ENCODE data around the gene TTC27. TPM values are rescaled to one million over a fixed set of nuclear protein-coding genes. Genes with fewer than 3 reads are reported as not detected.

Gene TTC27
- total RNA-seq, 1 experiment from 2014 or later = 25.1 TPM

DNA sequence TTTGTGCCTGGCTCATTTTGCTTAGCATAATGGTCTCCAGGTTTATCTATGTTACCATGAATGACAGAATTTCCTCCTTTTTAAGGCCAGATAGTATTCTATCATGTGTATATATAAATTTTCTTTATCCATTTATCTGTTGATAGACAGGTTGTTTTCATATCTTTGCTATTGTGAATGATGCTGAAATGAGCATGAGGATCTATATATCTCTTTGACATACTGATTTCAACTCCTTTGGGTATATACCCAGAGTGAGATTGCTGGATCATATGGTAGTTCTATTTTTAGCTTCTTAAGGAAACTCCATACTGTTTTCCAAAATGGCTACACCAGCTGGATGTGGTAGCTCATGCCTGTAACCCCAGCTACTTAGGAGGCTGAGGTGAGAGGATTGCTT is 232.5 kb downstream of the TTC27 start (continued):
- TF ChIP-seq, protein P1, sequence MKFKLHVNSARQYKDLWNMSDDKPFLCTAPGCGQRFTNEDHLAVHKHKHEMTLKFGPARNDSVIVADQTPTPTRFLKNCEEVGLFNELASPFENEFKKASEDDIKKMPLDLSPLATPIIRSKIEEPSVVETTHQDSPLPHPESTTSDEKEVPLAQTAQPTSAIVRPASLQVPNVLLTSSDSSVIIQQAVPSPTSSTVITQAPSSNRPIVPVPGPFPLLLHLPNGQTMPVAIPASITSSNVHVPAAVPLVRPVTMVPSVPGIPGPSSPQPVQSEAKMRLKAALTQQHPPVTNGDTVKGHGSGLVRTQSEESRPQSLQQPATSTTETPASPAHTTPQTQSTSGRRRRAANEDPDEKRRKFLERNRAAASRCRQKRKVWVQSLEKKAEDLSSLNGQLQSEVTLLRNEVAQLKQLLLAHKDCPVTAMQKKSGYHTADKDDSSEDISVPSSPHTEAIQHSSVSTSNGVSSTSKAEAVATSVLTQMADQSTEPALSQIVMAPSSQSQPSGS (CRISPR knock-in tag; IDR thresholded peaks at IDR 0.05; ENCODE audit: borderline replicate concordance, low read depth) = no peak
- TF ChIP-seq ZNF671 (CRISPR knock-in tag; IDR thresholded peaks at IDR 0.05) = no peak
- no peak for TF ChIP-seq TEAD1 (CRISPR knock-in tag; IDR thresholded peaks at IDR 0.05)
- TF ChIP-seq, protein P2, sequence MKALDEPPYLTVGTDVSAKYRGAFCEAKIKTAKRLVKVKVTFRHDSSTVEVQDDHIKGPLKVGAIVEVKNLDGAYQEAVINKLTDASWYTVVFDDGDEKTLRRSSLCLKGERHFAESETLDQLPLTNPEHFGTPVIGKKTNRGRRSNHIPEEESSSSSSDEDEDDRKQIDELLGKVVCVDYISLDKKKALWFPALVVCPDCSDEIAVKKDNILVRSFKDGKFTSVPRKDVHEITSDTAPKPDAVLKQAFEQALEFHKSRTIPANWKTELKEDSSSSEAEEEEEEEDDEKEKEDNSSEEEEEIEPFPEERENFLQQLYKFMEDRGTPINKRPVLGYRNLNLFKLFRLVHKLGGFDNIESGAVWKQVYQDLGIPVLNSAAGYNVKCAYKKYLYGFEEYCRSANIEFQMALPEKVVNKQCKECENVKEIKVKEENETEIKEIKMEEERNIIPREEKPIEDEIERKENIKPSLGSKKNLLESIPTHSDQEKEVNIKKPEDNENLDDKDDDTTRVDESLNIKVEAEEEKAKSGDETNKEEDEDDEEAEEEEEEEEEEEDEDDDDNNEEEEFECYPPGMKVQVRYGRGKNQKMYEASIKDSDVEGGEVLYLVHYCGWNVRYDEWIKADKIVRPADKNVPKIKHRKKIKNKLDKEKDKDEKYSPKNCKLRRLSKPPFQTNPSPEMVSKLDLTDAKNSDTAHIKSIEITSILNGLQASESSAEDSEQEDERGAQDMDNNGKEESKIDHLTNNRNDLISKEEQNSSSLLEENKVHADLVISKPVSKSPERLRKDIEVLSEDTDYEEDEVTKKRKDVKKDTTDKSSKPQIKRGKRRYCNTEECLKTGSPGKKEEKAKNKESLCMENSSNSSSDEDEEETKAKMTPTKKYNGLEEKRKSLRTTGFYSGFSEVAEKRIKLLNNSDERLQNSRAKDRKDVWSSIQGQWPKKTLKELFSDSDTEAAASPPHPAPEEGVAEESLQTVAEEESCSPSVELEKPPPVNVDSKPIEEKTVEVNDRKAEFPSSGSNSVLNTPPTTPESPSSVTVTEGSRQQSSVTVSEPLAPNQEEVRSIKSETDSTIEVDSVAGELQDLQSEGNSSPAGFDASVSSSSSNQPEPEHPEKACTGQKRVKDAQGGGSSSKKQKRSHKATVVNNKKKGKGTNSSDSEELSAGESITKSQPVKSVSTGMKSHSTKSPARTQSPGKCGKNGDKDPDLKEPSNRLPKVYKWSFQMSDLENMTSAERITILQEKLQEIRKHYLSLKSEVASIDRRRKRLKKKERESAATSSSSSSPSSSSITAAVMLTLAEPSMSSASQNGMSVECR (CRISPR knock-in tag; IDR thresholded peaks at IDR 0.05; ENCODE audit: borderline replicate concordance) = no peak
- no peak for TF ChIP-seq NR2C2 (CRISPR knock-in tag; IDR thresholded peaks at IDR 0.05)
- TF ChIP-seq, protein P3, sequence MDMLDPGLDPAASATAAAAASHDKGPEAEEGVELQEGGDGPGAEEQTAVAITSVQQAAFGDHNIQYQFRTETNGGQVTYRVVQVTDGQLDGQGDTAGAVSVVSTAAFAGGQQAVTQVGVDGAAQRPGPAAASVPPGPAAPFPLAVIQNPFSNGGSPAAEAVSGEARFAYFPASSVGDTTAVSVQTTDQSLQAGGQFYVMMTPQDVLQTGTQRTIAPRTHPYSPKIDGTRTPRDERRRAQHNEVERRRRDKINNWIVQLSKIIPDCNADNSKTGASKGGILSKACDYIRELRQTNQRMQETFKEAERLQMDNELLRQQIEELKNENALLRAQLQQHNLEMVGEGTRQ (CRISPR knock-in tag; IDR thresholded peaks at IDR 0.05) = no peak
- TF ChIP-seq, protein P4, sequence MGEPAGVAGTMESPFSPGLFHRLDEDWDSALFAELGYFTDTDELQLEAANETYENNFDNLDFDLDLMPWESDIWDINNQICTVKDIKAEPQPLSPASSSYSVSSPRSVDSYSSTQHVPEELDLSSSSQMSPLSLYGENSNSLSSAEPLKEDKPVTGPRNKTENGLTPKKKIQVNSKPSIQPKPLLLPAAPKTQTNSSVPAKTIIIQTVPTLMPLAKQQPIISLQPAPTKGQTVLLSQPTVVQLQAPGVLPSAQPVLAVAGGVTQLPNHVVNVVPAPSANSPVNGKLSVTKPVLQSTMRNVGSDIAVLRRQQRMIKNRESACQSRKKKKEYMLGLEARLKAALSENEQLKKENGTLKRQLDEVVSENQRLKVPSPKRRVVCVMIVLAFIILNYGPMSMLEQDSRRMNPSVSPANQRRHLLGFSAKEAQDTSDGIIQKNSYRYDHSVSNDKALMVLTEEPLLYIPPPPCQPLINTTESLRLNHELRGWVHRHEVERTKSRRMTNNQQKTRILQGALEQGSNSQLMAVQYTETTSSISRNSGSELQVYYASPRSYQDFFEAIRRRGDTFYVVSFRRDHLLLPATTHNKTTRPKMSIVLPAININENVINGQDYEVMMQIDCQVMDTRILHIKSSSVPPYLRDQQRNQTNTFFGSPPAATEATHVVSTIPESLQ (CRISPR knock-in tag; IDR thresholded peaks at IDR 0.05) = no peak
- TF ChIP-seq, protein P5, sequence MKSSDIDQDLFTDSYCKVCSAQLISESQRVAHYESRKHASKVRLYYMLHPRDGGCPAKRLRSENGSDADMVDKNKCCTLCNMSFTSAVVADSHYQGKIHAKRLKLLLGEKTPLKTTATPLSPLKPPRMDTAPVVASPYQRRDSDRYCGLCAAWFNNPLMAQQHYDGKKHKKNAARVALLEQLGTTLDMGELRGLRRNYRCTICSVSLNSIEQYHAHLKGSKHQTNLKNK (CRISPR knock-in tag; IDR thresholded peaks at IDR 0.05) = no peak
- TF ChIP-seq, protein P6, sequence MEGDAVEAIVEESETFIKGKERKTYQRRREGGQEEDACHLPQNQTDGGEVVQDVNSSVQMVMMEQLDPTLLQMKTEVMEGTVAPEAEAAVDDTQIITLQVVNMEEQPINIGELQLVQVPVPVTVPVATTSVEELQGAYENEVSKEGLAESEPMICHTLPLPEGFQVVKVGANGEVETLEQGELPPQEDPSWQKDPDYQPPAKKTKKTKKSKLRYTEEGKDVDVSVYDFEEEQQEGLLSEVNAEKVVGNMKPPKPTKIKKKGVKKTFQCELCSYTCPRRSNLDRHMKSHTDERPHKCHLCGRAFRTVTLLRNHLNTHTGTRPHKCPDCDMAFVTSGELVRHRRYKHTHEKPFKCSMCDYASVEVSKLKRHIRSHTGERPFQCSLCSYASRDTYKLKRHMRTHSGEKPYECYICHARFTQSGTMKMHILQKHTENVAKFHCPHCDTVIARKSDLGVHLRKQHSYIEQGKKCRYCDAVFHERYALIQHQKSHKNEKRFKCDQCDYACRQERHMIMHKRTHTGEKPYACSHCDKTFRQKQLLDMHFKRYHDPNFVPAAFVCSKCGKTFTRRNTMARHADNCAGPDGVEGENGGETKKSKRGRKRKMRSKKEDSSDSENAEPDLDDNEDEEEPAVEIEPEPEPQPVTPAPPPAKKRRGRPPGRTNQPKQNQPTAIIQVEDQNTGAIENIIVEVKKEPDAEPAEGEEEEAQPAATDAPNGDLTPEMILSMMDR (IDR thresholded peaks at IDR 0.05) = no peak

DNA sequence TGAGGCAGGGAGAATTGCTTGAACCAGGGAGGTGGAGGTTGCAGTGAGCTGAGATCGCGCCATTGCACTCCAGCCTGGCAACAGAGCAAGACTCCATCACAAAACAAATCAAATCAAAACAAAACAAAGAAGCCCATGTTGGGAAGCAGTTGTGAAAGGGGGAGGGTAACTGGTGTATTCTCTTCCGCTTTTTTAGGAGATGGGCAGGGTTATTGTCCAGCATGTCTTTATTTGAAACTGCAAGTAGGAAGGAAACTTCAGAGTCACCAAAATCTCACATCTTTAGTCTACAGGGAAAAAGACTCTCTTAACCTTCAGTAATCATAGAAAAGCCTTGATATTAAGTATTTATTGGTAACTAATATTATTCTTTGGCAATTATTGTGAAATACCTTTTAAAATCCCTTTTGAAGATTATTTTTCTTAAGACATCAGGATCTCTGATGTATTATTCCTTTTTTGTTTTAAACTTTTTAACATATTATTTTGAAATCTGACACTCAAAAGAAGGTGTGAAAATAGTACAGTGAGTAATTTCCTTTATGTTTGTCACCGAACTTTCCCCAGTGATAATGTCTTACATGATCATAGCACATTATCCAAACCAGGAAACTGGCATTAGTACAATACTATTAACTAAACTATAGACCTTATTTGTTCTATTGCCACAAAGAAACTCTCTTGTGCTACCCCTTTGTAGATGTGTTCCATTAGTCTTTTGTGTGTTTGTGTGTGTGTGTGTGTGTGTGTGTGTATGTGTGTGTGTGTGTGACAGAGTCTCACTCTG is 234.6 kb downstream of the TTC27 start:
- POLR2A ChIA-PET = no interaction called here
- peaks cover 2% of the 10 kb centered on the region; the same call in 1 of the 2 replicates for H3K36me3 Mint-ChIP-seq
- TF ChIP-seq NR3C1 (CRISPR knock-in tag; conservative IDR thresholded peaks at IDR 0.05; ENCODE audit: low read depth) = no peak
- TF ChIP-seq SP1 (CRISPR knock-in tag; conservative IDR thresholded peaks at IDR 0.05) = no peak
- TF ChIP-seq, protein P7, sequence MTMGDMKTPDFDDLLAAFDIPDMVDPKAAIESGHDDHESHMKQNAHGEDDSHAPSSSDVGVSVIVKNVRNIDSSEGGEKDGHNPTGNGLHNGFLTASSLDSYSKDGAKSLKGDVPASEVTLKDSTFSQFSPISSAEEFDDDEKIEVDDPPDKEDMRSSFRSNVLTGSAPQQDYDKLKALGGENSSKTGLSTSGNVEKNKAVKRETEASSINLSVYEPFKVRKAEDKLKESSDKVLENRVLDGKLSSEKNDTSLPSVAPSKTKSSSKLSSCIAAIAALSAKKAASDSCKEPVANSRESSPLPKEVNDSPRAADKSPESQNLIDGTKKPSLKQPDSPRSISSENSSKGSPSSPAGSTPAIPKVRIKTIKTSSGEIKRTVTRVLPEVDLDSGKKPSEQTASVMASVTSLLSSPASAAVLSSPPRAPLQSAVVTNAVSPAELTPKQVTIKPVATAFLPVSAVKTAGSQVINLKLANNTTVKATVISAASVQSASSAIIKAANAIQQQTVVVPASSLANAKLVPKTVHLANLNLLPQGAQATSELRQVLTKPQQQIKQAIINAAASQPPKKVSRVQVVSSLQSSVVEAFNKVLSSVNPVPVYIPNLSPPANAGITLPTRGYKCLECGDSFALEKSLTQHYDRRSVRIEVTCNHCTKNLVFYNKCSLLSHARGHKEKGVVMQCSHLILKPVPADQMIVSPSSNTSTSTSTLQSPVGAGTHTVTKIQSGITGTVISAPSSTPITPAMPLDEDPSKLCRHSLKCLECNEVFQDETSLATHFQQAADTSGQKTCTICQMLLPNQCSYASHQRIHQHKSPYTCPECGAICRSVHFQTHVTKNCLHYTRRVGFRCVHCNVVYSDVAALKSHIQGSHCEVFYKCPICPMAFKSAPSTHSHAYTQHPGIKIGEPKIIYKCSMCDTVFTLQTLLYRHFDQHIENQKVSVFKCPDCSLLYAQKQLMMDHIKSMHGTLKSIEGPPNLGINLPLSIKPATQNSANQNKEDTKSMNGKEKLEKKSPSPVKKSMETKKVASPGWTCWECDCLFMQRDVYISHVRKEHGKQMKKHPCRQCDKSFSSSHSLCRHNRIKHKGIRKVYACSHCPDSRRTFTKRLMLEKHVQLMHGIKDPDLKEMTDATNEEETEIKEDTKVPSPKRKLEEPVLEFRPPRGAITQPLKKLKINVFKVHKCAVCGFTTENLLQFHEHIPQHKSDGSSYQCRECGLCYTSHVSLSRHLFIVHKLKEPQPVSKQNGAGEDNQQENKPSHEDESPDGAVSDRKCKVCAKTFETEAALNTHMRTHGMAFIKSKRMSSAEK (CRISPR knock-in tag; IDR thresholded peaks at IDR 0.05; ENCODE audit: borderline replicate concordance) = no peak
- no peak for TF ChIP-seq SOX15 (CRISPR knock-in tag; IDR thresholded peaks at IDR 0.05)
- TF ChIP-seq, protein P8, sequence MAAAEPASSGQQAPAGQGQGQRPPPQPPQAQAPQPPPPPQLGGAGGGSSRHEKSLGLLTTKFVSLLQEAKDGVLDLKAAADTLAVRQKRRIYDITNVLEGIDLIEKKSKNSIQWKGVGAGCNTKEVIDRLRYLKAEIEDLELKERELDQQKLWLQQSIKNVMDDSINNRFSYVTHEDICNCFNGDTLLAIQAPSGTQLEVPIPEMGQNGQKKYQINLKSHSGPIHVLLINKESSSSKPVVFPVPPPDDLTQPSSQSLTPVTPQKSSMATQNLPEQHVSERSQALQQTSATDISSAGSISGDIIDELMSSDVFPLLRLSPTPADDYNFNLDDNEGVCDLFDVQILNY (CRISPR knock-in tag; IDR thresholded peaks at IDR 0.05) = no peak
- no peak for TF ChIP-seq MYBL2 (CRISPR knock-in tag; IDR thresholded peaks at IDR 0.05)
- TF ChIP-seq ZNF232 (CRISPR knock-in tag; IDR thresholded peaks at IDR 0.05) = no peak
- TF ChIP-seq ZNF263 (CRISPR knock-in tag; IDR thresholded peaks at IDR 0.05; ENCODE audit: low read depth) = no peak

More for the DNA sequence above, 234.6 kb downstream of the TTC27 start:
- no peak for ATAC-seq
- H3K4me3 Mint-ChIP-seq = no peak overlapping the region
- H3K4me1 Mint-ChIP-seq = no peaks in the 10 kb centered on the region
- no peak for DNase-seq (ENCODE audit: low spot score)
- no peaks in the 10 kb centered on the region for H3K9me3 Mint-ChIP-seq
- H3K27ac Mint-ChIP-seq = no peak overlapping the region
- no peaks in the 10 kb centered on the region for H3K27me3 Mint-ChIP-seq (ENCODE audit: low read depth)
- CTCF ChIA-PET = interaction anchor here (0.5 to 1.2 kb wide), 2 partner anchors 36 to 188 kb away, joined by 3 read pairs; no protein-coding TSS in a partner anchor

All from WTC11 (cell line).